ENCODE measurements around the gene RBM33. TPM values are rescaled to one million over a fixed set of nuclear protein-coding genes. Genes with fewer than 3 reads are reported as not detected.
A peak's percentile ranks its signal among the peaks of the same experiment; 100 is the strongest.

Gene RBM33
- total and polyA plus RNA-seq, 2 experiments from 2014 or later: 51.1 to 53.5 TPM

GRCh38 chr7:155802291-155802690 lies 157.8 kb downstream of the RBM33 start:
- Histone ChIP-seq H3K27me3 (peaks cover 100% of the 10 kb centered on the region), H3K36me3 (no peaks in the 10 kb centered on the region), H3K27ac (no peak overlapping the region), H3K9me3 (ENCODE audit: low read depth) (no peaks in the 10 kb centered on the region), H3K4me3 (no peak overlapping the region), H3K4me1 (ENCODE audit: low read depth) (no peaks in the 10 kb centered on the region)
- TF ChIP-seq CTCF (IDR thresholded peaks at IDR 0.05; ENCODE audit: low read depth, low read length): no peak
- no peak for DNase-seq (ENCODE audit: low read depth in 1 of 2, low spot score in 1 of 2)

- Histone ChIP-seq H3K4me3 (peak overlapping the region; percentile 26), H3K27ac (no peak overlapping the region), H3K36me3 (no peaks in the 10 kb centered on the region), H3K27me3 (peaks cover 100% of the 10 kb centered on the region), H3K4me1 (ENCODE audit: low read depth) (no peaks in the 10 kb centered on the region), H3K9me3 (ENCODE audit: low read depth) (no peaks in the 10 kb centered on the region)
- TF ChIP-seq CTCF (IDR thresholded peaks at IDR 0.05; ENCODE audit: low read depth, low read length): no peak
- no peak for DNase-seq (ENCODE audit: low read depth in 1 of 2, low spot score in 1 of 2)
Measured at GRCh38 chr7:155802906-155803417, 158.5 kb downstream of the RBM33 start.

- no peak for DNase-seq (ENCODE audit: low read depth in 1 of 2, low spot score in 1 of 2)
- Histone ChIP-seq H3K4me3 (peak overlapping the region; percentile 26), H3K27ac (no peak overlapping the region), H3K4me1 (ENCODE audit: low read depth) (peaks cover 2% of the 10 kb centered on the region), H3K27me3 (peaks cover 100% of the 10 kb centered on the region), H3K9me3 (ENCODE audit: low read depth) (no peaks in the 10 kb centered on the region), H3K36me3 (no peaks in the 10 kb centered on the region)
- no peak for TF ChIP-seq CTCF (IDR thresholded peaks at IDR 0.05; ENCODE audit: low read depth, low read length)
Measured at GRCh38 chr7:155803418-155804376, 159.2 kb downstream of the RBM33 start.

DNA sequence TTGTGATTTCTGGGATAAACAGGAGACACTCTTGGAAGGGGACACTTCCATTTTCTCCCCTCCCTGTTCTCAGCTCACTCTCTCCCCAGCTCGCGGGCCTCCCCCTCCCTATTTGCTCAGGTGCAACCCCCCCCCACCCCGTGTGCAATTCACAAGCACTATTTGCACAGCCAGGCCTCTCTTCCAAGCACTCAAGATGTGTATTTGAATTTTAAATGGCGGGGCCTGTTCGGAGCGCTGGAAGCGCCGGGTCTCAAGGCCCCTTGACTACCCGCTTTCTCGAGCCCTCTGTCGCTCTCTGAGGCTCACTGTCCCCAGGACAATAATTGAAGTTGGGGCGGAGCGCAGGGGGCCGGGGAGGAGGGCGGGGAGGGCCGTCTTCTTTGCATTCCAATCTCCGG lies 160.0 kb downstream of the RBM33 start:
- DNase-seq (ENCODE audit: low read depth in 1 of 2, low spot score in 1 of 2): no peak
- Histone ChIP-seq H3K36me3 (no peaks in the 10 kb centered on the region), H3K27ac (no peak overlapping the region), H3K27me3 (peaks cover 100% of the 10 kb centered on the region), H3K9me3 (ENCODE audit: low read depth) (no peaks in the 10 kb centered on the region), H3K4me3 (peak overlapping the region; percentile 26), H3K4me1 (ENCODE audit: low read depth) (peaks cover 9% of the 10 kb centered on the region)
- no peak for TF ChIP-seq CTCF (IDR thresholded peaks at IDR 0.05; ENCODE audit: low read depth, low read length)

GRCh38 chr7:155804897-155805825 lies 160.7 kb downstream of the RBM33 start:
- DNase-seq (ENCODE audit: low read depth in 1 of 2, low spot score in 1 of 2): peak; percentile 79 to 82
- no peaks in the 10 kb centered on the region for H3K9me3 ChIP-seq (ENCODE audit: low read depth)
- H3K27ac ChIP-seq: no peak overlapping the region
- peak overlapping the region; percentile 26 for H3K4me3 ChIP-seq
- H3K36me3 ChIP-seq: no peaks in the 10 kb centered on the region
- TF ChIP-seq CTCF (IDR thresholded peaks at IDR 0.05; ENCODE audit: low read depth, low read length): peak; percentile 46
- H3K4me1 ChIP-seq (ENCODE audit: low read depth): peaks cover 9% of the 10 kb centered on the region
- H3K27me3 ChIP-seq: peaks cover 100% of the 10 kb centered on the region
